GM21526 (cell line): ENCODE data around the gene TGM5.
"Not testable (repeated sequence)": the region's sequence is repeated elsewhere in the genome, so short reads cannot be mapped to it uniquely, and the experiment has no call there.

Experiments used
- ATAC-seq: cut with Tn5 transposase; IDR thresholded peaks from one replicate; pipeline ENCODE4 v1.9.1; 2021; ENCODE audit warnings: moderate library complexity; ENCODE audit not compliant: unreplicated experiment, low FRiP score

The TGM5 gene

DNA sequence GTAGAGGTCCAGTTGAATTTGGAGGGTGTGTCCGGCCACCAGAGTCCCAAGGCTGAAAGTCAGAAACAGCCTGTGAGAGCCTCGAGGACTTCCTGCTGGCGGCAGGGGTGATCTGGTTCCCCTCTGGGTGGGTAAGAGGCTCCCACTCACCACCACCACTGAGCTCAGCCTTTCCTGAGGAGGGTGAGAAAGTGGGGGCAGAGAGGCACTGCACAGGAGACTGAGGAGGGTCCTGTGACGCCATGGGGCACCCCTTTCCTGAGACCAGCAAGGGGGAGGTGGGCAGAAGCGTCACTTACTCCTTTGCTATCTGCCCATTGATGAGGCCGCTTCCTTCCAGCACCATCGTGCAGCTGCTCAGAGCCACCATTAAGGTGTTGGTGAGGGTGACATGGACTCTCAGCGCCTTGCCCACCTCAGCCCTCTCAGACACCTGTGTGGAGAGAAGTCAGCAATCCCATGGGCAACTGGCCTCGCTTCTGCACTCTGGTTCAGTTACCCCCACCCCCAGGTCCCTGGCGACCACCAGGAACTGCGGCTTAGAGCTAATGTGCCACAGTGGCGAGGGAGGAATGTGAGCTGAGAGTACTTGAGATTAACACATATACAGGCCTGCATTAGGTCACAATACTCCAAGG is 10.0 kb upstream of the TGM5 start:
- no peak for ATAC-seq

DNA sequence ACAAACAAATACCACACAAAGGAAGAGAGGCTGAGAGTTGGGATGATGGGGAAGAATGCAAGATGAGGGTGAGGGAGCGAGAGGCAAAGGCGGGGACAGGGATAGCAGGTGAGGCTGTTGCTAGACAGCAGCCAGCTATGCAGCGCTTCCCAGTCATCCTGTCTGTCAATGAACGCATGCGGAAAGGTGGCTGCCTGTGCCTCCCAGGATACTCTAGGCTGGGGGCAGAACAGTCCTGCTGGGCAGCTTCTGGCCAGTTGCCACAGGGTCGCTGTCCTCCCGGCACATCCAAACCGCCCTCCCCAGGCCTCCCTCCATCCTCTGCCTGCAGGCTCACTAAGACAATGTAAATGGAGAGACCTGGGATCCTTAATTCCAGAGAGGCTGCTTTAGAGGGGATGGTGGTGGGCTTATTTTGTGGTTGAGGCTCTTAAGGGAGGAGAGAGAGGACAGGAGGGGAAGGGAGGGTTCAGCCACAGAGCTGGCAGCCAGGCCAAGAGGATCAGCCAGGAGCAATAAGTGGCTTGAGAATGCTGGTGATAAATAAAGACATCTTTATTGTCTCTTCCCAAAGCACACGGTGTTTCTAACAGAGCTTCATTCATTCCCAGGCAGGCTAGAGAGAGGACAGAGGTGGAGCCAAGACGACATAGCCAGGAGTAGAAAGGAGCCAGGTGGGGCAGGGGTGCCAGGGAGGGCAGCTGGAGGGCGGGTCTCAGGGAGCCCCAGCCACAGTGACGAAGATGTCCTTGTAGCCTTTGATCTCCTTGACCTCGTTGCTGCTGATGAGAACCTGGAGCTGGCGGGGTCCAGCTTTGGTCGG is 9.2 kb upstream of the TGM5 start:
- ATAC-seq, result no peak

DNA sequence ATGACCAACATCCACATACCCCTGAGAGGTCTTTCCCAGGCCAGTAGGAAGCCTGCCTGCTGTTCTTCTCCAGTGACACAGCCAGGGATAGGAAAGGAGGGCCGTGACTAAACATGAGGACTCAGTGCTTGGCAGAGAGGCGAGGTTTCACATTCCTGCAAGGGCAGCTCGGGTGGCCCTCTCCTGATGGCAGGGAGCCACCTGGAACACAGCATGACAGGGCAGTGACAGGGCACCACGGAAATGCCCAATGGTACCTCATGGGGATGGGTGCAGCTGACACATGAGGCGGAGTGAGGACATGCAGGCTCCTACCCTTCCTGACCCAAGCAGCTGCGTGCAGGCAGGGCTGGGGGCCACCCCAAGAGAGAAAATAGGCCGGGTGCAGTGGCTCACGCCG is 7.4 kb upstream of the TGM5 start:
- no peak for ATAC-seq

DNA sequence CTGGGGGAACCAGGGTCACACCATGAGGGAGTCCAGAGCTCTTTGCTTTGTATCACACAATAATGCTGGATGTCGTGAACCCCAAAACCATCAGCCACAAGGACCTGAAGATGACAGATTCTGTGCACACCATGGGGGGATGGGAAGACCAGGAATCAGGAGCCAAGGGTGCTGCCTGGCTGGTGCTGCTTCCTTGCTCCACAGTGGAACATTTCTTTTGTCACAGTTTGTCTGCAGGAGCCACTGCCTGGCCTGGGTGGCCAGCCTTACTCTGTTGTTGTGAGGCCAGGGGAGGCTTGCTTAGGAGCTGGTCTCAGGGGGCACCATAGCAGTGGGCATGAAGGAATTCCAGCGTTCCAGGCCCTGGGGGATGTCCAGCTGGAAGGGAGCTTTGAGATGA is 6.5 kb upstream of the TGM5 start:
- no peak for ATAC-seq

DNA sequence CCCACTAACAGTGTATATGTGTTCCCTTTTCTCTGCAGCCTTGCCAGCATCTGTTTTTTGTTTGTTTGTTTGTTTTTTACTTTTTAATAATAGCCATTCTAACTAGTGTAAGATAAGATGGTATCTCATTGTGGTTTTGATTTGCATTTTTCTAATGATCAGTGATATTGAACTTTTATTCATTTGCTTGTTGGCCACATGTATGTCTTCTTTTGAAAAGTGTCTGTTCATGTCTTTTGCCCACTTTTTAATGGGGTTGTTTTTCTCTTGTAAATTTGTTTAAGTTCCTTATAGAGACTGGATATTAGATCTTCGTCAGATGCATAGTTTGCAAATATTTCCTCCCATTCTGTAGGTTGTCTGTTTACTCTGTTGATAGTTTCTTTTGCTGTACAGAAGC is 5.2 kb upstream of the TGM5 start:
- not testable (repeated sequence) for ATAC-seq

DNA sequence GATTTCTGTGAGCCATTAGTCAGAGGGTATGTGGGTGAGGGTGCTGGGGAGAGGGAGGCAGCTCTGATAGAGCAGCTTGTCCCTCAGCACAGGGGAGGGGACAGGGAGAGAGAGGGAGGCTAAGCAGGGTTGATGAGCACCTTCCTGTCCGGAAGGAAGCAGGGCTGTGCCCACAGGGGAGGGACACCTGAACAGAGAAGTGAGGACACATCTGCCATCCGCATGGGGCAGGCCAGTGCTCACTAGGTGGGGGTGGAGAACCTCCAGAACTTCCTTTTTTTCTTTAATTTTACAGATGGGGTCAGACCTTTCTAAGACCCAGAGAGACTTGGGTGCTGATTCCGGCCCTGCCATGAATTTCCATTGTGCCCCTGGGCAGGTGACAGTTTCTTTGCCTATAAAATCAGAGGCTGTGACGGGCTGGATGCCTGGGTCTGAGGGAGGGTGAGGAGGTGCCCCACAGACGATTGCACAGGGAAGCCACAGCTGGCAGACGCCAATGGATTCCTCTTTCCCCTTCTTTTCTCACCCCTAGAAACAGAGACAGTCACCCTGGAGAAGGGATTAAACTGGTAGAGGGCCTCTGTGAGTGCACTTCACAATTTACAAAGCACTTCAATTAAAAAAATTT is 4.1 kb upstream of the TGM5 start:
- no peak for ATAC-seq

DNA sequence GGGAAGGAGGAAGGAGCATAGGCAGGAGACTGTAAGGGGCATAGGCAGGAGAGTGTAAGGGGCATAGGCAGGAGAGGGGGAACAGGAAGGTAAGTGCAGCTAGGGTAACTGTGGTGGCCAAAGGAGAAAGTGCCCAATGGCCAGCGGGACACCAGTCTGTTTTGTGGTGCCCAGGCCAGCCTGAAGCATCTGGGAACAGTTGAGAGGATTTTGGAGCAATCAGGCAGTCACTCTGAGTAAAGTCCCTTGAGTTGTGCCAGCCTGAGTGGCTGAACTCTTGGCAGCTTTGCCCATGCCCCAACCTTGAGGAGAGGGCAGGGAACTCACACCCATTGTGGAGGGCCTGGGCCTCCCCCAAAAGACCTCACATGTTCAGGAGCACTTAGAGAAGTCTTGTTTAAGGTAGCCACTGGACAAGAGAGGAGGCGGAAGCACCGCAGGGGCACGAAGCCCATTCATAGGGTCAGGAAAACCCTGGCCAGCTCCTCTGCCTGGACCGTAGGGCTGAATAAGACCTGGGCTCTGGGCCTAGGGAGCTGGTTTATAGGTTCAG is 3.5 kb upstream of the TGM5 start:
- no peak for ATAC-seq

DNA sequence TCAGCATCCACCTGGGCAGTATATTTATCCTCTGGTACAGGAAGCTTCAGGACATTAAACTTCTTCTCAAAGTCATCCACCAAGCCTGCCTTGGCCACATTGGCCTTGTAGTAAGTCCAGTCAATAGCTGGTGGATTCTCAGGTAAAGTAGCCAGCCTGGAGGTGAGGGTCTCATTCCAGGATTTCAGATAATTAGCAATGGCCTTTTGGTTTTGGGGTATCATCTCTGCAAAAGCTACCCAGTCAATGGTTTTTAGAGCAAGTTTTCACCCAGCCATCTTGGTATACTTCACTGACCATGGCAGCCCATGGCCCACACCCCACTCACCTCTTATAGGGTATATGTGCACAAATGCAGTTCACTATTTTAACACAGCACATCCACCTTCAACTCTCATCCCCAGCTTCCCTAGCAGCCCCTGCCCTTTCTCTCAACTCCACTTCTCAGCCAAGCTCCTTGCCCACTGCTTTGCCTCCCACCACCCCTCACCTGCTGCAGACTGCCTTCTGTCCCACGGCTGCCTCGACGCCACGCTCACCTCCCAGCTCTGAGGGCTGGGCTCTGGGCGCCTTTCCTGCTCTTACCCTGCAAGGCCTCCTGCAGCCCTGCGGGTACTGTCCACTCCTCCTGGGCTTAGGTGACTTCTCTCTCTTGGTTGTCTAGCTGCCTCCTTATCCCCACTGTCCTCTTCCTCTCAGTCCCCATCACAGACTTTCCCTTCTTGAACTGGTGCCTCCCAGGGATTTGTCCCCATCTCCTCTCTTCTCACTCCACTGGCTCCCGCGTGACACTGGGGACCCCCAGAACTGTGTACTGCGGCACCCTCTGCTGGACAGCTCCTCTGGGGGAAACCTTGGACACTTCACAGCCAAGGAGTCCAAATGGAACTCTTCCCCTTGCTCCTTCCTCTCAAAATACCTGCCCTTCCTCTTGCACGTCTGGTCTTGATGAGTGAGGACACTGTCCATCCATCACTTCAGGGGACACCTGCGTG is 1.7 kb upstream of the TGM5 start:
- no peak for ATAC-seq

DNA sequence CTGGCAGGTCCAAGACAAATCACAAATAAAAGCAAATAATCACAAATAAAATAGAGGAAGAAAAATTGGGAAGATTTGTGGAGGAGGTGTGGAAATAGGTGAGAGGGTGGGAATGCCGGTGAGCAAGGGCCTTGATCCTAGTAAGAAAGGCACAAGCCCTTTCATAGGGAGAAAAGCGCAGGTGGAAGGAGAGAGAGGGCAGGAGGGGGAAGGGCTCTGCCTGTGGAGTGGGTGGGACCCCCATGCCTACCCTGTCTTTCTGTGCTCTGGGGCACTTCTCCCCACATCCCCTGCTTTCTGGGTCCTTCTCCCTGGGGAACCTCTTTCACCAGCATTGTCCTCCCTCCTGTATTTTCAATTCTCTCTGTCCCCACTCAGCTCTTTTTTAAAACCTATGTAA is 711 bp upstream of the TGM5 start:
- ATAC-seq, result no peak

DNA sequence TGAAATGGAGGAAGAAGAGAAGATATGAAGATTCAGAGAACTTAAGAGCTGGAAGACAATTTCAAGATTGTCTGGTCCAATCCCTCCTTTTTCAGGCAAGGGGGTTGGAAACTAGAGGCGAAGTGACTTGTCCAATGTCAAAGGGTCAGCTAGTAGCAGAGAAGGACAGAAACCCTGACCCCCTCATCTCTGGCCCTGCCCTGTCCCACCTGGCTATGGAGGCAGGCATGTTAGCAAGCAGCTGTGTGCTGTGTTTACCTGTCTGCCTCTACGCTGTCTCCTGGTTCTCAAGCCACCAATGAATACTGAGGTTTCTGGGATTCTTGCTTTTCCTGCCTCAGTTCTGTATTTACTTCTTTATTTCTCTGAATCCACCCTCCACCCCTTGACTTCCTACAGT is 342 bp downstream of the TGM5 start:
- ATAC-seq, result no peak

DNA sequence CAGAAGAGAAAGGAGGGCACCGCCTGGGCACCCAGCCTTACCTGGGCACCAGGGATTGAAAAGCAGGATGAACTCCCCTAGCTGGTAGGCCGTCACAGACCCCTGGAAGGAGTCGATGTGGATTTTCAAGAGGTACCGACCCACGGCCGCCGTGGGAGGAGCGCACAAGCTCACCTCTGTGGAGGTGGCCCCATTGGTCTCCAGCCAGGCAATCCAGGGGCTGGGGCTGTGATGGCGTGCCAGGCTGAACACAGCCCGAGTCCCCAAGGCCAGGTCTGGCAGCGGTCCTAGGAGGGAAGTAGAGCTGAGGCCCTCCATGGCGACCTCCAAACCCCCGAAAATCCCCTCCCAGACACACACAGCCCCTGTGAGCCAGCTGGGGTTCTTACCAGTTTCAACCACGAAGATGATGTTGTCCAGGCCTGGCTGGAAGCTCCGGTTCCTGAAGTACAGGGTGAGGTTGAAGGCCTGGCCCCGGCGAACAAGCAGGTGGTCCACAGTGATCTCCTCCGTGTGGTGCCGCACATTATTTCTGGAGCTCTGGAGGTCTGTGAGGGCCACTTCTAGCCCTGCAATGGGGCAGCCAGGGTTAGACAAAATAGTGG is 6.6 kb downstream of the TGM5 start:
- no peak for ATAC-seq

DNA sequence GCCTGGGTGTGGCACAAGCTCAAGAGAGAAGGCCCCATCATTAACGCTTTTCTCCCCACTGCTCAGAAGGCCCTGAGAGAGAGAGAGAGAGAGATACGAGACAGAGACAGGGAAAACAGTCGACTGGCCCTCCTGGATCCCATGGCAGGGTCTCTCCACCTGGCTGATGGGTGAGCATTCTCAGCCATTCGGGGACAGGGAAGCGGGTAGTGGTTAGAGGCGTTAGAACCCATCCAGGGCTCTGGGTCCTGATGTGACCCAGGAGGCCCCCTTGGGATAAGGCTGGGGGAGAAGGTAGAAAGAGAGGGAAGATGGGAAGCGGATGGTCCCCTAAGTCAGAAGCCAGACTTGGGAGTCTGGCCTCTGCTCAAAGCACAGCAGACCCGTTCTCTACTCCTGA is 7.9 kb downstream of the TGM5 start:
- ATAC-seq, result no peak

DNA sequence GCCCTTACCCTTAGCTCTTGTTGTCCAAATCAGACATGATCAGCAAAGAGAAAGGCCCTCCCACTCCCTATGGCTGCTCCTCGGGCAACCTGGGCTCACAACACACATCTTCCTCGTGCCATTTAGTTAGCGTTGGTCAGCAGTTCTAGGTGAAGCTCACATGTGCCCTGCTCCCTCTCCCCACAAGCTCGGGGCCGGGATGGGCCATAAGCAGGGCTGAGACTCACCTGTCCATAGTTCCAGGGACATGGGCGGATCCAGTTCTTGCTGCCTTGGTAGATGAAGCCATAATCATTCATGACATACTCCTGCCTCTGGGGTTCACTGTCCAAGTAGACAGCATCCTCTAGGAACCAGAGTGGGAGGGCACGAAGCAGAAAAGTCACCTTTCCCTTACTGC is 10.4 kb downstream of the TGM5 start:
- ATAC-seq, result no peak

DNA sequence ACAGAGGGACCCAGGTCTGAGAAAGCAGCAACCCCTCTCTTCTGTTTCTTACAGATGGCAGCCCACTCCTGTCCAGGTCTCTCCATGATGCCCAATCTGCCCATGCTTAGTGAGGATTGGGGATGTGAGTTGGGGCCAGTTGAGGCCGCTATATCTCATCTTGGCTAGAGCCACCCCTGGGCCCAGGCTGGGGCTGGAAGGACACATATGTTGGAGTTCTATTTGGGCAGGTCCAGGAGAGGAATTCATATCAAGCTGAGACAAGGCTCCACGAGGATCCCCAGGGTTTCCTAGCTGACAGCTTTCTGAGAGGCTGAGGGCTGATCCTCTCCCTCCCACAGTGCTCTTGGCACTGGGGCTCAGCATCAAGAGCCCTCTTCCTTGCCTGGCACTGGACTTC is 11.4 kb downstream of the TGM5 start:
- no peak for ATAC-seq

DNA sequence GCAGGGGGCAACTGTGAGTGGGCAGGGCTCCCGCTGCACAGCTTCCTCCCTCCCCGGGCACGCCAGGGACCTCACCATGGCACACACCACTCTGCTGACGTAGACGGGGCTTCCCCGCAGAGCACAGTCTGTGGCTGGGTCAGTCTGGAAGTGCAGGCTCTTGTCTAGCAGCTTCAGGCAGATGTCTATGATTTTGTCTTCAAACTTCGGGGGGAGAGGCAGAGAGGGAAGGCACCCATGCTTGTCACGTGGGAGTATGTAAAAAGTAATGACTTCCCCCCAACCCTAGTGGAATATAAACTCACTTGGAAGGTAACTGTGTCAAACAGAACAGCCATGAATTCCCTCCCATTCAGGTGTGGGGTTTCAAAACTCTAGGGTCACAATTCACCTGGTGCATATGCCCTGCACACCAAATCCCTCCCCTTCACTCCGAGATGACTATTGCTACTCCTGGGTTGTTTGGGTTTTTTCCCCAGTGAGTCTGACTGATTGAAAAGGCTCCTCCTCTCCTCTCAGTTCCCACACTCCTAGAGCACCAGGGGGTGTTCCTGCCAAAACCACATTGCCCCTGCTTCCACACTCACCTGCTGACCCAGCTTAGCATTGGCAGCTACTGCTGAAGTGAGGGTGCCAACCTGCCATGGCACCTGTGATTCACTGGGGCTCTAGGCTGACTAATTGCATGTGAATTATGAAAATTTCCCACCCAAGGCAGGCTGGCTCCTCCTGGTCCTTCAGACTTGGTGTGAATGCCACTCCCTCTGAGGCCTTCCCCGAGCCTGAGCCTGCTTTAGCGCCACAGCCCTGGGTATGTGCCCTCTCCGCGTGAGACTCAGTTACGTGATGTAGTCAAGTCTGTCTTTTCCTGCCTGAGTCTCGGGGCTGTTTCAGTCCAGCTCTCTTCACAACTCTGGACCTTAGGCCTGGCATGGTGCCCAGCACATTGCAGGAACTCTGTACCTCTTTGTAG is 13.0 kb downstream of the TGM5 start:
- no peak for ATAC-seq

DNA sequence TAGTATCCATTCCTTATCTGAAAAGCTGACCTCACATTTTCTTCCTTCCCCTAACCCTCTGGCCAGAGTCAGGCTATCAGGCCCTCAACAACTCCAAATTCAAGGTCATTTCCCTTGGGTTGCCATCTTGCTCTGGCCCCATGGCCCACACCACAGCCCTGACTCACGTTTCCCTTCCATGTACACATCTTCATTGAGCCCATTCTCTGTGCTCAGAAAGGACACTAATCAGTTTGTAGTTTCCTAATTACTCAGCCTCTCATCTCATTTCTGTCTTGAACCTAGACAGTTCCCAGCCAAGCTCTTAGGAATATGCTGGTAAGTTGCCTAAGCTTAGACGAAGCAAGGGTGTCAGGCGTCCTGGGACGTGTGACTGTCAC is 14.9 kb downstream of the TGM5 start:
- ATAC-seq, result no peak

DNA sequence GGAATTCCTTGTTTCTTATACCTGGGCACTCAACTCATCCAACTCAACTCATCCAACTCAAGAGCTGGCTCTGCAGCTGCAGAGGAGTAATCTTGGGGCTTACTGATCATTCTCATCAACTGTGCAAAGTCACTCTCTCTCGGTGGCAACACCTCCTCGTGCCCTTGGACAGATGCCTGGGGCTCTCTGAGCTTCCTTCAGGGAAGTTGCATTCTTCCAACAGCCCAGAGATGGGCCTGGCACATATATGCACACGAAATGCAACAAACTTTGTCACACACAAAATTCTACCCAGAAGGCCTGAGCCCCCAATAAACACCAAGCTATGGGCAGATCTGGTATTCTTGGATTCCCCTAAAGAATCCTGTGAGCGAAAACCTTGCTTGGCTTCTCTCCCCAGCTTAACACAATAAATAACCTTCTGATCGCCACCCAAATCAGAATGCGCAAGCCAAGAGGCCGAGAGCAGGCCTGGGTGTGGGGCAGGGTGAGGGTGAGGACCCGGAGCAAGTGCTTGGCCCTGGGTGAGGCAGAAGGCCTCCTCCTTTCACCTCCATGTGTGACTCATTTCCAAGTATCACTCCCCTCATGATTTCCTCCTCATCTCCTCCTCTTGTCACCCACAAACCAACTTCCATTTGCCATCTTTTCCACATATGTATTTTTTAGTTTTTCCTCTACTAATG is 15.4 kb downstream of the TGM5 start:
- no peak for ATAC-seq

DNA sequence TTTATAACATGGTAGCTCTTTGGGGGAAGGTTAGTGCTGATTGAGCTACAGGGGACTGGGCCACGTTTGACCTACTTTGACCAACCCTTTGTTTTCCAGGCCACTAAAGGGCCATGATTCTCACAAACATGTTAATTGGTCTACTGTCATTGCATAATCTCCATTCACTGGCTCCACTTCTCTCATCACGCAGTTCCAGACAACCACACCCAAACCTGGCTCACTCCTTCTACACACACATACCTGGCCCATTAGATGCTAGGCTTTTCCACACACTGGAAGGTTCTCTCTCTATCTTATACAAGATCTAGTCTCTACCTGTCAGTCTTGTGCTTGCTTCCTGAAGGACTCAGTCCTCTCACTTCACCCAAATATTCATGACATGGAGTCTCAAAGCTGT is 15.9 kb downstream of the TGM5 start:
- ATAC-seq, result no peak
